Mesothelial cell of epicardium (in vitro differentiated cells): ENCODE measurements around the gene COPS9. TPM values are rescaled to one million over a fixed set of nuclear protein-coding genes. Genes with fewer than 3 reads are reported as not detected.

Source experiments
- DNase-seq, 2 experiments: peaks; one replicate each; pipeline ENCODE4 v3.0.0; 2021; ENCODE audit warnings: low spot score in 2 of 2; ENCODE audit not compliant: unreplicated experiment in 2 of 2
- H3K27ac Mint-ChIP-seq: 2 replicates; pipeline ENCODE4 v1.8.0; 2021; ENCODE audit warnings: mixed read lengths
- H3K27me3 Mint-ChIP-seq: 2 replicates; pipeline ENCODE4 v1.8.0; 2021; ENCODE audit warnings: low read depth, mixed read lengths
- H3K36me3 Mint-ChIP-seq: 2 replicates; pipeline ENCODE4 v1.8.0; 2021; ENCODE audit warnings: mixed read lengths
- H3K4me1 Mint-ChIP-seq: 2 replicates; pipeline ENCODE4 v1.8.0; 2021; ENCODE audit warnings: mixed read lengths
- H3K4me3 Mint-ChIP-seq: 2 replicates; pipeline ENCODE4 v1.8.0; 2021; ENCODE audit warnings: mild to moderate bottlenecking, moderate library complexity, mixed read lengths
- H3K9me3 Mint-ChIP-seq: 2 replicates; pipeline ENCODE4 v1.8.0; 2021; ENCODE audit warnings: mixed read lengths
- total RNA-seq: library from RNA; stranded (reverse); gene quantifications from 3 replicates; pipeline ENCODE4 v1.2.1, GENCODE V29; 2021
- TF ChIP-seq, protein P1 (sequence below): fragments of 200-600 bp; sonication (generic); IDR thresholded peaks from one replicate; pipeline ENCODE4 v1.5.0; 2021; ENCODE audit warnings: antibody characterized with exemption; ENCODE audit not compliant: unreplicated experiment

Gene COPS9
- total RNA-seq, 1 donor from 2014 or later = 93.6 TPM

DNA sequence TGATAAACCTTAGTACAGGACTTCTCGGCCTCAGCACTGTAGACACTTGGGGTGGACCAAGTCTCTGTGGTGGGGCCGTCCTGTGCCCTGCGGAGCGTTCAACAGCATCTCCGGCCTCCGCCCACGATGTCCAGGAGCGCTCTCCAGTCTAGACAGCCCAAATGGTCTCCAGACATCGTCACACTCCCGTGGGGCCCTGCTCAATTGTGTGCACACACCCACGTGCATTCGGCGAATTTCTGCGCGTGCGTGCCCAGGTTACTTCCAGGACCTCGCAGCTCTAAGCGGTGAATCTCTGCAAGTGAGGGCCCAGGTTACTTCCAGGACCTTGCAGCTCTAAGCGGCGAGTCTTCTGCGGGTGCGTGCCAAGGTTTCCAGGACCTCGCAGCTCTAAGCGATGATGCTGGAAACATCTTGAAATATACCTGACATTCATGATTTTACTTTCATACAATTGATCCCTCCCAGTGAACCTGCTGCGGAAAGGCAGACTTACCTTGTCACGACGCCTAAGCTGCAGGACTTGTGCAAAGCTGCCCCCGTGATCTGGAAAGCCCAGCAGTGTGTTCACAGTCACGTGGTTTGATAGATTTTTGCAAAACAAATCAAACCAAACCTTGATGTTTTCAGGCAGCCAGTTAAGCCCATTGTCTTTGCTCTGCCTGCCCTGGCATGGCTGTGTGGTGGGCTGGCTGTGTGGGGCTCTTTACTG lies 20.5 kb upstream of the COPS9 start:
- Mint-ChIP-seq H3K9me3 (peaks cover 7% of the 10 kb centered on the region), H3K4me3 (no peak overlapping the region)
- DNase-seq = no peak

DNA sequence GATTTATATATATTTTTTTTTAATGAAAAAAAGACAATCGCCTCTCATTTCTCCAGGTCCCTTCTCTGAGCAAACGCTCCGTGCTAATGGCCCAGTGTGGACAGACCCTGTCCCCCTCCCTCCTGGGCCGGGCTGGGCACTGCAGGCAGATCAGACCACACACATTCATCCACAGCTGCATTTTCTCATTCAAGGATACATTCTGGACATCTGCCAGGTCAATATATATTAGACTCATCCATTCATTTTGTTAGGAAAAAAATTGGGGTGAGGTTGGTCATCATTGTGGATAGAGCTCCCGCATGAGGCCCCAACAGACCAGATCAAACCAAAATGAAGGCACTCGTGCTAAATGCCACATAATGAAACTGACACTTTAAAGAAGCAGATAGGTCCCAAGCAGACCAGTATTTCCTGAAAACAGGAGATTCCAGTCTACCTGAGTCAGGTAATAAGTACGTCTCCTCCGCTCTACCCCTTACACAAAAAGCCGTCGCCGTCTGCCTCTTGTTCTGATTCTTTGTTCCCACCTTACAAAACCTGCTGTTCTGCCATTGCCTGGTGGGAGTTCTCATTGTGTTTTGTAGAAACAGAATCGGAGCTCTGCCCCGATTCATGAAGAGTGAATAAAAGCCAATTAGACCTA lies 19.8 kb upstream of the COPS9 start:
- Mint-ChIP-seq H3K4me3 (no peak overlapping the region), H3K27ac (no peak overlapping the region), H3K27me3 (peaks cover 42% of the 10 kb centered on the region), H3K9me3 (peaks cover 7% of the 10 kb centered on the region), H3K36me3 (no peaks in the 10 kb centered on the region), H3K4me1 (peaks cover 3% of the 10 kb centered on the region)
- TF ChIP-seq, protein P1, sequence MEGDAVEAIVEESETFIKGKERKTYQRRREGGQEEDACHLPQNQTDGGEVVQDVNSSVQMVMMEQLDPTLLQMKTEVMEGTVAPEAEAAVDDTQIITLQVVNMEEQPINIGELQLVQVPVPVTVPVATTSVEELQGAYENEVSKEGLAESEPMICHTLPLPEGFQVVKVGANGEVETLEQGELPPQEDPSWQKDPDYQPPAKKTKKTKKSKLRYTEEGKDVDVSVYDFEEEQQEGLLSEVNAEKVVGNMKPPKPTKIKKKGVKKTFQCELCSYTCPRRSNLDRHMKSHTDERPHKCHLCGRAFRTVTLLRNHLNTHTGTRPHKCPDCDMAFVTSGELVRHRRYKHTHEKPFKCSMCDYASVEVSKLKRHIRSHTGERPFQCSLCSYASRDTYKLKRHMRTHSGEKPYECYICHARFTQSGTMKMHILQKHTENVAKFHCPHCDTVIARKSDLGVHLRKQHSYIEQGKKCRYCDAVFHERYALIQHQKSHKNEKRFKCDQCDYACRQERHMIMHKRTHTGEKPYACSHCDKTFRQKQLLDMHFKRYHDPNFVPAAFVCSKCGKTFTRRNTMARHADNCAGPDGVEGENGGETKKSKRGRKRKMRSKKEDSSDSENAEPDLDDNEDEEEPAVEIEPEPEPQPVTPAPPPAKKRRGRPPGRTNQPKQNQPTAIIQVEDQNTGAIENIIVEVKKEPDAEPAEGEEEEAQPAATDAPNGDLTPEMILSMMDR = no peak
- no peak for DNase-seq

More for the DNA sequence above, 20.5 kb upstream of the COPS9 start:
- Mint-ChIP-seq H3K4me1 (peaks cover 3% of the 10 kb centered on the region), H3K27me3 (peaks cover 37% of the 10 kb centered on the region), H3K36me3 (no peaks in the 10 kb centered on the region), H3K27ac (no peak overlapping the region)
- TF ChIP-seq, protein P1 = no peak

DNA sequence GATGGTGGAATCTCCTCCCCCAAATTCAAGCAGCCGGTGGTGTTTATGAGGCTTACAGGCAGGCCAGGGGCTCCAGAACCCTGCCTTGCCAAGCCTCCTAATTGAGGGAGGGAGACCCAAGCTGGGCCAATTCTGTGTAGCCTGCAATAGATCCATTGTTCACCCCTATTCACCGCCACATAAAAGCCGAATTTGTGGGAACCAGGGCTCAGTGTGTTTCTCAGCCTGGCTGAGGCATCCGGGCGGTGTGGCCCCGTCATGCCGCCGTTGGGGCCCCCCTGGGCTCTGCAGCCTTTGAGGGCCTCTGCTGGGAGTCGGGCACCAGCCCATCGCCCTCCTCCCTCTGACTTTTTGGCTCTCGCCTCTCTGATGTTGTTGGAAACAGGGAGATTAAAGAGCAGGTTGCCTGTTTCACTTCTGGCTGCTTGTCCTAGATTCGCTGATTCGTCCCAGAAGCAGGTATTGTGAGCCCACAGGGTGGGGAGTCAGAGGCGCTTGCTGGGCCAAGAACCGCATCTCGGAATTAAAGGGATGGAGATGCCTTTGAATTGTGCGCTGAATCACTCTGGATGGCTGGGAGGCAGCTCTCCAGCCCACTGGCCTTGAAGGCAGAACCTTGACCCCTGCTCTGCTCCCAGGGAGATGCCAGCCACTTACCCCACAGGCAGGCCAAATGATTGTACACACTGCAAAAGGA lies 19.1 kb upstream of the COPS9 start:
- Mint-ChIP-seq H3K36me3 (no peaks in the 10 kb centered on the region), H3K4me3 (no peak overlapping the region), H3K4me1 (peaks cover 3% of the 10 kb centered on the region)

DNA sequence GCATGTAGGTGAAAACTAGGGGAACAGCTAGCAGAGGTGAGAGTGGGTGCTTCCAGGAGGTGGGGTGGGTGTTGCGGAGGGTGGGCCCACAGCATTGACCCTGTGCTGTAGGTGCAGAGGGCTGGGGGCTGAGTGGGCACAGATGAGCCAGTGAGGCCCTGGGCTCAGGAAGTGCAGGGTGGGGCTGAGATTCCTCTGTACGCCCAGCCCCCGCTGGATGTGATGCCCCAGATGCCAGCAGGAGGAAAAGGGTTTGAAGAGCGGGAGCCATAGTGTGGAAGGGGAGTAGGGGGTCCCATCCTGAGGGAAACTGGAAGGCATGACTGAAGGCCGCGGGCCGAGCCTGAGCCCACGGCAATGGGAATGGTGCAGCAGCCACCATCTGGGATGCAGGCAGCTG lies 18.5 kb upstream of the COPS9 start:
- no peak overlapping the region for H3K4me3 Mint-ChIP-seq
- H3K27me3 Mint-ChIP-seq = peaks cover 50% of the 10 kb centered on the region
- no peak overlapping the region for H3K27ac Mint-ChIP-seq
- H3K4me1 Mint-ChIP-seq = peaks cover 3% of the 10 kb centered on the region
- DNase-seq = no peak
- TF ChIP-seq, protein P1 = no peak
- peaks cover 7% of the 10 kb centered on the region for H3K9me3 Mint-ChIP-seq
- H3K36me3 Mint-ChIP-seq = no peaks in the 10 kb centered on the region

More for the DNA sequence above, 19.1 kb upstream of the COPS9 start:
- peaks cover 46% of the 10 kb centered on the region for H3K27me3 Mint-ChIP-seq
- TF ChIP-seq, protein P1 = no peak
- DNase-seq = no peak
- H3K9me3 Mint-ChIP-seq = peaks cover 7% of the 10 kb centered on the region
- no peak overlapping the region for H3K27ac Mint-ChIP-seq

DNA sequence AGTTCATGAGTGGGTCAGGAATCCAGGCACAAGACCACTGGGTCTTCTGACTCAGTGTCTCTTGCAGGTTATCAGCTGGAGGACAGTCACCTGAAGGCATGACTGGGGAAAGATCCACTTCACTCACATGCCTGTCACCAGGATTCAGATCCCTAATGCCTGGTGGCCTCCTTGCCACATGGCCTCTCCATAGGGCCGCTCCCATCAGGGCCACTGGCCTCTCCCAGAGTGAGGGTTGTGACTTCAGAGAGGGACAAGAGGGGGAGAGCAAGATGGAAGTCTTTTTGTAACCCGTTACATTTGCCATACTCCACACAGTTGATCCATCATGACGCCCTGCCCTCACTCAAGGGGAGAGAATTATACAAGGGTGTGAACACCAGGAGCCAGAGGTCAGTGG lies 17.3 kb upstream of the COPS9 start:
- H3K27ac Mint-ChIP-seq = no peak overlapping the region
- peaks cover 7% of the 10 kb centered on the region for H3K9me3 Mint-ChIP-seq
- DNase-seq = no peak
- peaks cover 3% of the 10 kb centered on the region for H3K4me1 Mint-ChIP-seq
- TF ChIP-seq, protein P1 = no peak
- H3K27me3 Mint-ChIP-seq = peaks cover 50% of the 10 kb centered on the region
- H3K36me3 Mint-ChIP-seq = no peaks in the 10 kb centered on the region
- no peak overlapping the region for H3K4me3 Mint-ChIP-seq
